SH-SY5Y (cell line): ENCODE results near the gene NKTR.

Experiments
- GATA2 ChIP-seq: IDR thresholded peaks from 2 replicates; pipeline ENCODE4 v1.6.1; 2011; ENCODE audit warnings: mild to moderate bottlenecking, low read depth, low read length
- GATA3 ChIP-seq: IDR thresholded peaks from 2 replicates; pipeline ENCODE4 v1.6.1; 2011; ENCODE audit warnings: low read depth, mild to moderate bottlenecking, low read length, moderate library complexity

Gene NKTR

GRCh38 chr3:42589382-42590109, 10.9 kb upstream of the NKTR start:
- TF ChIP-seq GATA3 (no peak), GATA2 (no peak)

GRCh38 chr3:42590989-42591756, 9.3 kb upstream of the NKTR start:
- TF ChIP-seq GATA3 (no peak), GATA2 (no peak)

GRCh38 chr3:42591811-42592210, 8.7 kb upstream of the NKTR start:
- TF ChIP-seq GATA2 (no peak), GATA3 (no peak)

GRCh38 chr3:42593635-42594034, 6.9 kb upstream of the NKTR start:
- no peak for TF ChIP-seq GATA3
- TF ChIP-seq GATA2: no peak

GRCh38 chr3:42595682-42596081, 4.8 kb upstream of the NKTR start:
- TF ChIP-seq GATA2 (no peak), GATA3 (no peak)

GRCh38 chr3:42600958-42601675, 631 bp downstream of the NKTR start:
- TF ChIP-seq GATA2 (0 out of 2 replicates have a peak, but pooled peaks have one; percentile 10), GATA3 (no peak)

GRCh38 chr3:42601896-42602581, 1.6 kb downstream of the NKTR start:
- TF ChIP-seq GATA3 (no peak), GATA2 (no peak)

- TF ChIP-seq GATA2 (no peak), GATA3 (no peak)
Measured at GRCh38 chr3:42602961-42603360, 2.5 kb downstream of the NKTR start.

- TF ChIP-seq GATA2: no peak
- TF ChIP-seq GATA3: no peak
Measured at GRCh38 chr3:42605546-42606173, 5.2 kb downstream of the NKTR start.

GRCh38 chr3:42608581-42608980, 8.1 kb downstream of the NKTR start:
- no peak for TF ChIP-seq GATA3
- TF ChIP-seq GATA2: no peak

- TF ChIP-seq GATA2 (no peak), GATA3 (no peak)
Measured at GRCh38 chr3:42610976-42611375, 10.5 kb downstream of the NKTR start.

GRCh38 chr3:42612217-42612616, 11.7 kb downstream of the NKTR start:
- TF ChIP-seq GATA2: no peak
- TF ChIP-seq GATA3: no peak

- no peak for TF ChIP-seq GATA2
- TF ChIP-seq GATA3: no peak
Measured at GRCh38 chr3:42612928-42613327, 12.4 kb downstream of the NKTR start.
